GM23338 (cell line): ENCODE measurements around the gene FSTL3. TPM values are rescaled to one million over a fixed set of nuclear protein-coding genes. Genes with fewer than 3 reads are reported as not detected.

Source experiments
- ATAC-seq: fragments of 200-7000 bp; cut with Tn5 transposase; 3 replicates; pipeline ENCODE4 v1.9.1; 2020
- DNase-seq: peaks from one replicate; pipeline ENCODE4 v3.0.0-alpha.2; 2015; ENCODE audit warnings: low spot score
- H2AFZ ChIP-seq: fragments of 200-600 bp; sonication (generic); 2 replicates; pipeline ENCODE4 v1.8.0; 2016; ENCODE audit warnings: antibody characterized with exemption, mild to moderate bottlenecking, moderate library complexity
- H3F3A ChIP-seq: fragments of 200-600 bp; sonication (generic); replicated peaks from 2 replicates; pipeline ENCODE4 v1.8.0; 2017; ENCODE audit warnings: antibody characterized with exemption, mixed run types, low read depth
- H3K27ac ChIP-seq: fragments of 200-600 bp; sonication (generic); 2 replicates; pipeline ENCODE4 v1.6.1; 2016; ENCODE audit warnings: low read depth
- H3K27me3 ChIP-seq: fragments of 200-600 bp; sonication (generic); 2 replicates; pipeline ENCODE4 v1.8.0; 2016; ENCODE audit warnings: mild to moderate bottlenecking, mixed run types, moderate library complexity; ENCODE audit not compliant: insufficient read depth
- H3K36me3 ChIP-seq: fragments of 200-600 bp; sonication (generic); 2 replicates; pipeline ENCODE4 v1.8.0; 2016; ENCODE audit warnings: mild to moderate bottlenecking; ENCODE audit not compliant: insufficient read depth
- H3K4me1 ChIP-seq: fragments of 200-600 bp; sonication (generic); 2 replicates; pipeline ENCODE4 v1.8.0; 2016; ENCODE audit warnings: mild to moderate bottlenecking, moderate library complexity; ENCODE audit not compliant: insufficient read depth
- H3K4me2 ChIP-seq: fragments of 200-600 bp; sonication (generic); 2 replicates; pipeline ENCODE4 v1.7.1; 2017; ENCODE audit warnings: mixed run types
- H3K4me3 ChIP-seq: fragments of 200-600 bp; sonication (generic); 2 replicates; pipeline ENCODE4 v1.6.1; 2016; ENCODE audit warnings: mixed run types
- H3K79me2 ChIP-seq: fragments of 200-600 bp; sonication (generic); replicated peaks from 2 replicates; pipeline ENCODE4 v1.8.0; 2017; ENCODE audit warnings: mild to moderate bottlenecking; ENCODE audit not compliant: insufficient read depth
- H3K9me2 ChIP-seq: fragments of 200-600 bp; sonication (generic); 2 replicates; pipeline ENCODE4 v1.8.0; 2017; ENCODE audit not compliant: insufficient read depth
- H4K20me1 ChIP-seq: fragments of 200-600 bp; sonication (generic); replicated peaks from 2 replicates; pipeline ENCODE4 v1.8.0; 2017; ENCODE audit warnings: mild to moderate bottlenecking; ENCODE audit not compliant: insufficient read depth
- H3K27ac Mint-ChIP-seq: 2 replicates; pipeline ENCODE4 v1.8.0; 2020; ENCODE audit warnings: inconsistent platforms, mild to moderate bottlenecking, moderate library complexity, mixed read lengths
- H3K27me3 Mint-ChIP-seq: 3 replicates; pipeline ENCODE4 v1.8.0; 2022; ENCODE audit warnings: low read depth, mild to moderate bottlenecking, moderate library complexity, mixed read lengths, inconsistent platforms; ENCODE audit not compliant: insufficient read depth, poor library complexity
- H3K36me3 Mint-ChIP-seq: 3 replicates; pipeline ENCODE4 v1.8.0; 2021; ENCODE audit warnings: low read depth, mild to moderate bottlenecking, inconsistent platforms, moderate library complexity, mixed read lengths
- H3K4me1 Mint-ChIP-seq: 3 replicates; pipeline ENCODE4 v1.8.0; 2020; ENCODE audit warnings: mild to moderate bottlenecking, inconsistent platforms, mixed read lengths
- H3K4me3 Mint-ChIP-seq: 3 replicates; pipeline ENCODE4 v1.8.0; 2021; ENCODE audit warnings: moderate library complexity, mild to moderate bottlenecking, inconsistent platforms, mixed read lengths
- H3K9me3 Mint-ChIP-seq: 3 replicates; pipeline ENCODE4 v1.8.0; 2020; ENCODE audit warnings: moderate library complexity, mild to moderate bottlenecking, inconsistent platforms, mixed read lengths
- CTCF ChIP-seq, 2 experiments: fragments of 200-600 bp in 1 of 2; sonication (generic) in 1 of 2; conservative IDR thresholded peaks; 2 replicates each; pipeline versions ENCODE4 v1.5.1 to v1.6.1; 2016 to 2017; ENCODE audit warnings: antibody characterized with exemption in 2 of 2, low read depth in 2 of 2, mild to moderate bottlenecking in 2 of 2, moderate library complexity in 1 of 2
- EZH2phosphoT487 ChIP-seq: fragments of 200-600 bp; sonication (generic); IDR thresholded peaks from one replicate; pipeline ENCODE4 v1.8.1; 2018; ENCODE audit warnings: antibody characterized with exemption; ENCODE audit not compliant: unreplicated experiment
- JUNB ChIP-seq: IDR thresholded peaks from one replicate; pipeline ENCODE4 v1.6.1; 2016; ENCODE audit warnings: antibody characterized with exemption; ENCODE audit not compliant: unreplicated experiment
- NANOG ChIP-seq: IDR thresholded peaks from 2 replicates; pipeline ENCODE4 v1.6.1; 2016; ENCODE audit warnings: antibody characterized with exemption, borderline replicate concordance
- STAT1 ChIP-seq: IDR thresholded peaks from one replicate; pipeline ENCODE4 v1.6.1; 2016; ENCODE audit warnings: antibody characterized with exemption; ENCODE audit not compliant: unreplicated experiment
- polyA plus RNA-seq: library from polyadenylated mRNA; unstranded; fragments of >200 nt; fragmentation: Nextera tagmentation; extraction: Ambion mirVana; gene quantifications from 2 replicates; pipeline ENCODE4 v1.2.1, GENCODE V29; 2016
- total RNA-seq: library from RNA; depleted of rRNA; stranded (reverse); fragments of >200 nt; shearing (Covaris generic); gene quantifications from 2 replicates; pipeline ENCODE4 v1.2.3, GENCODE V29; 2014
- TF ChIP-seq, protein P1 (sequence below): fragments of 250-450 bp; sonication (Bioruptor Pico); IDR thresholded peaks from 2 replicates; pipeline ENCODE4 v1.5.0; 2020; ENCODE audit warnings: mild to moderate bottlenecking, moderate library complexity

The FSTL3 gene
- total and polyA plus RNA-seq, 2 experiments from 2014 or later = 3.1 to 10.1 TPM

GRCh38 chr19:688992-689391 is 12.8 kb downstream of the FSTL3 start:
- H3K9me3 Mint-ChIP-seq = no peaks in the 10 kb centered on the region
- Histone ChIP-seq H3K9me2 (no peaks in the 10 kb centered on the region), H3K27me3 (no peaks in the 10 kb centered on the region), H3K4me1 (no peaks in the 10 kb centered on the region), H4K20me1 (no peaks in the 10 kb centered on the region), H3K36me3 (no peaks in the 10 kb centered on the region), H3K4me3 (no peak overlapping the region), H3K79me2 (no peaks in the 10 kb centered on the region), H3K27ac (no peak overlapping the region), H3F3A (no peaks in the 10 kb centered on the region), H2AFZ (no peak overlapping the region), H3K4me2 (no peak overlapping the region)
- ATAC-seq = no peak
- no peaks in the 10 kb centered on the region for H3K36me3 Mint-ChIP-seq
- no peak overlapping the region for H3K4me3 Mint-ChIP-seq
- peaks cover 12% of the 10 kb centered on the region for H3K27me3 Mint-ChIP-seq
- DNase-seq = no peak
- TF ChIP-seq STAT1 (no peak), JUNB (no peak), EZH2phosphoT487 (no peak)
- no peaks in the 10 kb centered on the region for H3K4me1 Mint-ChIP-seq
- H3K27ac Mint-ChIP-seq = no peak overlapping the region

- no peak for TF ChIP-seq JUNB
- H3K9me3 Mint-ChIP-seq = no peaks in the 10 kb centered on the region
- Histone ChIP-seq H3K4me3 (no peak overlapping the region), H3K4me1 (no peaks in the 10 kb centered on the region), H3K9me2 (no peaks in the 10 kb centered on the region), H2AFZ (no peak overlapping the region), H3K27me3 (no peaks in the 10 kb centered on the region), H3K79me2 (no peaks in the 10 kb centered on the region), H4K20me1 (no peaks in the 10 kb centered on the region), H3K27ac (no peak overlapping the region), H3F3A (no peaks in the 10 kb centered on the region), H3K4me2 (no peak overlapping the region), H3K36me3 (no peaks in the 10 kb centered on the region)
- DNase-seq (no peak), ATAC-seq (peak; percentile 19; the same call in 1 of the 3 replicates)
- no peaks in the 10 kb centered on the region for H3K36me3 Mint-ChIP-seq
- no peaks in the 10 kb centered on the region for H3K4me1 Mint-ChIP-seq
- H3K4me3 Mint-ChIP-seq = no peak overlapping the region
- H3K27me3 Mint-ChIP-seq = peaks cover 12% of the 10 kb centered on the region
- no peak overlapping the region for H3K27ac Mint-ChIP-seq
Observed at GRCh38 chr19:690203-690602, 14.0 kb downstream of the FSTL3 start.

GRCh38 chr19:694481-695351 is 18.5 kb downstream of the FSTL3 start:
- TF ChIP-seq JUNB (no peak), CTCF (conservative IDR thresholded peaks at IDR 0.05; ENCODE audit: low read depth in 2 of 2) (no peak), NANOG (no peak)
- TF ChIP-seq, protein P1, sequence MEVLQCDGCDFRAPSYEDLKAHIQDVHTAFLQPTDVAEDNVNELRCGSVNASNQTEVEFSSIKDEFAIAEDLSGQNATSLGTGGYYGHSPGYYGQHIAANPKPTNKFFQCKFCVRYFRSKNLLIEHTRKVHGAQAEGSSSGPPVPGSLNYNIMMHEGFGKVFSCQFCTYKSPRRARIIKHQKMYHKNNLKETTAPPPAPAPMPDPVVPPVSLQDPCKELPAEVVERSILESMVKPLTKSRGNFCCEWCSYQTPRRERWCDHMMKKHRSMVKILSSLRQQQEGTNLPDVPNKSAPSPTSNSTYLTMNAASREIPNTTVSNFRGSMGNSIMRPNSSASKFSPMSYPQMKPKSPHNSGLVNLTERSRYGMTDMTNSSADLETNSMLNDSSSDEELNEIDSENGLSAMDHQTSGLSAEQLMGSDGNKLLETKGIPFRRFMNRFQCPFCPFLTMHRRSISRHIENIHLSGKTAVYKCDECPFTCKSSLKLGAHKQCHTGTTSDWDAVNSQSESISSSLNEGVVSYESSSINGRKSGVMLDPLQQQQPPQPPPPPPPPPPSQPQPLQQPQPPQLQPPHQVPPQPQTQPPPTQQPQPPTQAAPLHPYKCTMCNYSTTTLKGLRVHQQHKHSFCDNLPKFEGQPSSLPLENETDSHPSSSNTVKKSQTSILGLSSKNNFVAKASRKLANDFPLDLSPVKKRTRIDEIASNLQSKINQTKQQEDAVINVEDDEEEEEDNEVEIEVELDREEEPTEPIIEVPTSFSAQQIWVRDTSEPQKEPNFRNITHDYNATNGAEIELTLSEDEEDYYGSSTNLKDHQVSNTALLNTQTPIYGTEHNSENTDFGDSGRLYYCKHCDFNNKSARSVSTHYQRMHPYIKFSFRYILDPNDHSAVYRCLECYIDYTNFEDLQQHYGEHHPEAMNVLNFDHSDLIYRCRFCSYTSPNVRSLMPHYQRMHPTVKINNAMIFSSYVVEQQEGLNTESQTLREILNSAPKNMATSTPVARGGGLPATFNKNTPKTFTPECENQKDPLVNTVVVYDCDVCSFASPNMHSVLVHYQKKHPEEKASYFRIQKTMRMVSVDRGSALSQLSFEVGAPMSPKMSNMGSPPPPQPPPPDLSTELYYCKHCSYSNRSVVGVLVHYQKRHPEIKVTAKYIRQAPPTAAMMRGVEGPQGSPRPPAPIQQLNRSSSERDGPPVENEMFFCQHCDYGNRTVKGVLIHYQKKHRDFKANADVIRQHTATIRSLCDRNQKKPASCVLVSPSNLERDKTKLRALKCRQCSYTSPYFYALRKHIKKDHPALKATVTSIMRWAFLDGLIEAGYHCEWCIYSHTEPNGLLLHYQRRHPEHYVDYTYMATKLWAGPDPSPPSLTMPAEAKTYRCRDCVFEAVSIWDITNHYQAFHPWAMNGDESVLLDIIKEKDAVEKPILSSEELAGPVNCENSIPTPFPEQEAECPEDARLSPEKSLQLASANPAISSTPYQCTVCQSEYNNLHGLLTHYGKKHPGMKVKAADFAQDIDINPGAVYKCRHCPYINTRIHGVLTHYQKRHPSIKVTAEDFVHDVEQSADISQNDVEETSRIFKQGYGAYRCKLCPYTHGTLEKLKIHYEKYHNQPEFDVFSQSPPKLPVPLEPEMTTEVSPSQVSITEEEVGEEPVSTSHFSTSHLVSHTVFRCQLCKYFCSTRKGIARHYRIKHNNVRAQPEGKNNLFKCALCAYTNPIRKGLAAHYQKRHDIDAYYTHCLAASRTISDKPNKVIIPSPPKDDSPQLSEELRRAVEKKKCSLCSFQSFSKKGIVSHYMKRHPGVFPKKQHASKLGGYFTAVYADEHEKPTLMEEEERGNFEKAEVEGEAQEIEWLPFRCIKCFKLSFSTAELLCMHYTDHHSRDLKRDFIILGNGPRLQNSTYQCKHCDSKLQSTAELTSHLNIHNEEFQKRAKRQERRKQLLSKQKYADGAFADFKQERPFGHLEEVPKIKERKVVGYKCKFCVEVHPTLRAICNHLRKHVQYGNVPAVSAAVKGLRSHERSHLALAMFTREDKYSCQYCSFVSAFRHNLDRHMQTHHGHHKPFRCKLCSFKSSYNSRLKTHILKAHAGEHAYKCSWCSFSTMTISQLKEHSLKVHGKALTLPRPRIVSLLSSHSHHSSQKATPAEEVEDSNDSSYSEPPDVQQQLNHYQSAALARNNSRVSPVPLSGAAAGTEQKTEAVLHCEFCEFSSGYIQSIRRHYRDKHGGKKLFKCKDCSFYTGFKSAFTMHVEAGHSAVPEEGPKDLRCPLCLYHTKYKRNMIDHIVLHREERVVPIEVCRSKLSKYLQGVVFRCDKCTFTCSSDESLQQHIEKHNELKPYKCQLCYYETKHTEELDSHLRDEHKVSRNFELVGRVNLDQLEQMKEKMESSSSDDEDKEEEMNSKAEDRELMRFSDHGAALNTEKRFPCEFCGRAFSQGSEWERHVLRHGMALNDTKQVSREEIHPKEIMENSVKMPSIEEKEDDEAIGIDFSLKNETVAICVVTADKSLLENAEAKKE = no peak
- H4K20me1 ChIP-seq = no peaks in the 10 kb centered on the region
- H3F3A ChIP-seq = no peaks in the 10 kb centered on the region
- H3K4me3 Mint-ChIP-seq = no peak overlapping the region
- H3K27ac ChIP-seq = no peak overlapping the region
- no peaks in the 10 kb centered on the region for H3K9me2 ChIP-seq
- peak; percentile 35; the same call in 2 of the 3 replicates for ATAC-seq
- no peak overlapping the region for H3K27ac Mint-ChIP-seq
- peaks cover 6% of the 10 kb centered on the region for H3K27me3 Mint-ChIP-seq
- no peak overlapping the region for H2AFZ ChIP-seq
- no peaks in the 10 kb centered on the region for H3K4me1 ChIP-seq
- H3K4me3 ChIP-seq = no peak overlapping the region
- H3K36me3 ChIP-seq = no peaks in the 10 kb centered on the region
- H3K36me3 Mint-ChIP-seq = no peaks in the 10 kb centered on the region
- no peak overlapping the region for H3K4me2 ChIP-seq
- H3K9me3 Mint-ChIP-seq = no peaks in the 10 kb centered on the region
- DNase-seq = no peak
- H3K79me2 ChIP-seq = no peaks in the 10 kb centered on the region
- no peaks in the 10 kb centered on the region for H3K27me3 ChIP-seq
- H3K4me1 Mint-ChIP-seq = no peaks in the 10 kb centered on the region
